SJCRH30 (cell line): ENCODE data around the gene GALNT17. TPM values are rescaled to one million over a fixed set of nuclear protein-coding genes. Genes with fewer than 3 reads are reported as not detected.
"Not testable (repeated sequence)": the region's sequence is repeated elsewhere in the genome, so short reads cannot be mapped to it uniquely, and the experiment has no call there.

Experiments used
- DNase-seq, 2 experiments: peaks; one replicate each; pipeline ENCODE4 v3.0.0-alpha.2; 2015 to 2020
- H3K27ac ChIP-seq: fragments of 250-450 bp; sonication (Bioruptor Pico); 2 replicates; pipeline ENCODE4 v1.5.1; 2020; ENCODE audit warnings: mild to moderate bottlenecking, moderate library complexity
- H3K27me3 ChIP-seq: fragments of 250-450 bp; sonication (Bioruptor Pico); 2 replicates; pipeline ENCODE4 v1.5.1; 2020; ENCODE audit warnings: mild to moderate bottlenecking, moderate library complexity
- H3K36me3 ChIP-seq: fragments of 250-450 bp; sonication (Bioruptor Pico); 2 replicates; pipeline ENCODE4 v1.5.1; 2020; ENCODE audit warnings: mild to moderate bottlenecking, moderate library complexity
- H3K4me1 ChIP-seq: fragments of 250-450 bp; sonication (Bioruptor Pico); 2 replicates; pipeline ENCODE4 v1.5.1; 2020; ENCODE audit warnings: mild to moderate bottlenecking, moderate library complexity
- H3K4me3 ChIP-seq: fragments of 250-450 bp; sonication (Bioruptor Pico); 2 replicates; pipeline ENCODE4 v1.5.1; 2020; ENCODE audit warnings: mild to moderate bottlenecking, moderate library complexity
- H3K9me3 ChIP-seq: fragments of 250-450 bp; sonication (Bioruptor Pico); replicated peaks from 2 replicates; pipeline ENCODE4 v1.5.1; 2020; ENCODE audit warnings: mild to moderate bottlenecking, moderate library complexity
- total RNA-seq: library from RNA; depleted of rRNA; stranded (reverse); fragments of >200 nt; shearing (Covaris generic); gene quantifications from 2 replicates; pipeline ENCODE4 v1.2.3, GENCODE V29; 2014

Gene GALNT17
- total RNA-seq, 1 experiment from 2014 or later = not detected

- Histone ChIP-seq H3K4me3 (no peak overlapping the region), H3K9me3 (no peaks in the 10 kb centered on the region), H3K27ac (no peak overlapping the region), H3K4me1 (no peaks in the 10 kb centered on the region), H3K27me3 (no peaks in the 10 kb centered on the region), H3K36me3 (no peaks in the 10 kb centered on the region)
- DNase-seq = no peak
Observed at GRCh38 chr7:71193099-71193810, 61.3 kb downstream of the GALNT17 start.

- Histone ChIP-seq H3K27me3 (no peaks in the 10 kb centered on the region), H3K4me3 (no peak overlapping the region), H3K36me3 (no peaks in the 10 kb centered on the region), H3K9me3 (no peaks in the 10 kb centered on the region), H3K27ac (no peak overlapping the region), H3K4me1 (no peaks in the 10 kb centered on the region)
- DNase-seq = no peak
Observed at GRCh38 chr7:71198391-71198790, 66.4 kb downstream of the GALNT17 start.

GRCh38 chr7:71198887-71199286, 66.9 kb downstream of the GALNT17 start:
- Histone ChIP-seq H3K4me3 (no peak overlapping the region), H3K4me1 (no peaks in the 10 kb centered on the region), H3K36me3 (no peaks in the 10 kb centered on the region), H3K27ac (no peak overlapping the region), H3K9me3 (no peaks in the 10 kb centered on the region), H3K27me3 (no peaks in the 10 kb centered on the region)
- DNase-seq = no peak

- DNase-seq = no peak
- no peak overlapping the region for H3K27ac ChIP-seq
- H3K4me3 ChIP-seq = no peak overlapping the region
Observed at GRCh38 chr7:71206184-71206583, 74.2 kb downstream of the GALNT17 start.

GRCh38 chr7:71208881-71209280, 76.9 kb downstream of the GALNT17 start:
- no peaks in the 10 kb centered on the region for H3K36me3 ChIP-seq
- no peak overlapping the region for H3K4me3 ChIP-seq
- H3K4me1 ChIP-seq = no peaks in the 10 kb centered on the region
- no peaks in the 10 kb centered on the region for H3K27me3 ChIP-seq
- H3K27ac ChIP-seq = no peak overlapping the region
- no peaks in the 10 kb centered on the region for H3K9me3 ChIP-seq
- DNase-seq = no peak

More at GRCh38 chr7:71206184-71206583, 74.2 kb downstream of the GALNT17 start:
- H3K27me3 ChIP-seq = no peaks in the 10 kb centered on the region
- H3K4me1 ChIP-seq = no peaks in the 10 kb centered on the region
- H3K9me3 ChIP-seq = no peaks in the 10 kb centered on the region
- no peaks in the 10 kb centered on the region for H3K36me3 ChIP-seq

- H3K27ac ChIP-seq, DNase-seq, H3K27me3 ChIP-seq, H3K4me3 ChIP-seq, H3K4me1 ChIP-seq, H3K36me3 ChIP-seq, H3K9me3 ChIP-seq: not testable (repeated sequence)
Observed at GRCh38 chr7:71209484-71209883, 77.5 kb downstream of the GALNT17 start.

- H3K36me3 ChIP-seq = no peaks in the 10 kb centered on the region
- H3K4me1 ChIP-seq = no peaks in the 10 kb centered on the region
- H3K27me3 ChIP-seq = no peaks in the 10 kb centered on the region
- no peak overlapping the region for H3K4me3 ChIP-seq
- no peaks in the 10 kb centered on the region for H3K9me3 ChIP-seq
- H3K27ac ChIP-seq = no peak overlapping the region
- DNase-seq = no peak
Observed at GRCh38 chr7:71210220-71210619, 78.3 kb downstream of the GALNT17 start.

GRCh38 chr7:71212433-71212832, 80.5 kb downstream of the GALNT17 start:
- DNase-seq = peak in 1 of 2 experiments; percentile 9
- H3K27me3 ChIP-seq, H3K27ac ChIP-seq: not testable (repeated sequence)

GRCh38 chr7:71216211-71216610, 84.3 kb downstream of the GALNT17 start:
- Histone ChIP-seq H3K4me3 (no peak overlapping the region), H3K27me3 (peaks cover 3% of the 10 kb centered on the region; the same call in 1 of the 2 replicates), H3K36me3 (no peaks in the 10 kb centered on the region), H3K4me1 (no peaks in the 10 kb centered on the region), H3K27ac (no peak overlapping the region), H3K9me3 (no peaks in the 10 kb centered on the region)
- DNase-seq = no peak

More at GRCh38 chr7:71212433-71212832, 80.5 kb downstream of the GALNT17 start:
- H3K4me1 ChIP-seq, H3K9me3 ChIP-seq, H3K36me3 ChIP-seq, H3K4me3 ChIP-seq: not testable (repeated sequence)

GRCh38 chr7:71220210-71220695, 88.3 kb downstream of the GALNT17 start:
- Histone ChIP-seq H3K4me3 (no peak overlapping the region), H3K4me1 (no peaks in the 10 kb centered on the region), H3K9me3 (no peaks in the 10 kb centered on the region), H3K27me3 (peaks cover 3% of the 10 kb centered on the region; the same call in 1 of the 2 replicates), H3K36me3 (no peaks in the 10 kb centered on the region), H3K27ac (no peak overlapping the region)
- no peak for DNase-seq

- Histone ChIP-seq H3K27me3 (peaks cover 3% of the 10 kb centered on the region; the same call in 1 of the 2 replicates), H3K27ac (no peak overlapping the region), H3K4me3 (no peak overlapping the region), H3K9me3 (no peaks in the 10 kb centered on the region), H3K4me1 (no peaks in the 10 kb centered on the region), H3K36me3 (no peaks in the 10 kb centered on the region)
- no peak for DNase-seq
Observed at GRCh38 chr7:71221049-71221448, 89.1 kb downstream of the GALNT17 start.

GRCh38 chr7:71221549-71221948, 89.6 kb downstream of the GALNT17 start:
- no peak overlapping the region for H3K4me3 ChIP-seq
- DNase-seq = no peak
- no peaks in the 10 kb centered on the region for H3K9me3 ChIP-seq
- no peaks in the 10 kb centered on the region for H3K4me1 ChIP-seq
- H3K27ac ChIP-seq = no peak overlapping the region
- H3K36me3 ChIP-seq = no peaks in the 10 kb centered on the region
- peaks cover 2% of the 10 kb centered on the region; the same call in 1 of the 2 replicates for H3K27me3 ChIP-seq

GRCh38 chr7:71227126-71227525, 95.2 kb downstream of the GALNT17 start:
- DNase-seq = no peak
- no peaks in the 10 kb centered on the region for H3K27me3 ChIP-seq
- no peaks in the 10 kb centered on the region for H3K9me3 ChIP-seq
- no peak overlapping the region for H3K4me3 ChIP-seq
- no peaks in the 10 kb centered on the region for H3K4me1 ChIP-seq
- no peak overlapping the region for H3K27ac ChIP-seq
- H3K36me3 ChIP-seq = no peaks in the 10 kb centered on the region

- Histone ChIP-seq H3K9me3 (no peaks in the 10 kb centered on the region), H3K27ac (no peak overlapping the region), H3K4me1 (no peaks in the 10 kb centered on the region), H3K27me3 (no peaks in the 10 kb centered on the region), H3K4me3 (no peak overlapping the region), H3K36me3 (no peaks in the 10 kb centered on the region)
- no peak for DNase-seq
Observed at GRCh38 chr7:71229148-71229547, 97.2 kb downstream of the GALNT17 start.

- DNase-seq = no peak
Observed at GRCh38 chr7:71229699-71230098, 97.8 kb downstream of the GALNT17 start.

GRCh38 chr7:71235253-71235652, 103.3 kb downstream of the GALNT17 start:
- H3K4me3 ChIP-seq = no peak overlapping the region
- no peaks in the 10 kb centered on the region for H3K36me3 ChIP-seq
- no peaks in the 10 kb centered on the region for H3K27me3 ChIP-seq
- no peak overlapping the region for H3K27ac ChIP-seq
- DNase-seq = no peak
- H3K9me3 ChIP-seq = no peaks in the 10 kb centered on the region
- H3K4me1 ChIP-seq = no peaks in the 10 kb centered on the region

More at GRCh38 chr7:71229699-71230098, 97.8 kb downstream of the GALNT17 start:
- Histone ChIP-seq H3K36me3 (no peaks in the 10 kb centered on the region), H3K4me1 (no peaks in the 10 kb centered on the region), H3K9me3 (no peaks in the 10 kb centered on the region), H3K27me3 (no peaks in the 10 kb centered on the region), H3K27ac (no peak overlapping the region), H3K4me3 (no peak overlapping the region)
